ENCODE data around the gene TICAM1. TPM values are rescaled to one million over a fixed set of nuclear protein-coding genes. Genes with fewer than 3 reads are reported as not detected.
"Not testable (repeated sequence)": the region's sequence is repeated elsewhere in the genome, so short reads cannot be mapped to it uniquely, and the experiment has no call there.

The TICAM1 gene
- total RNA-seq, 1 donor from 2014 or later, result 1.6 TPM

GRCh38 chr19:4822354-4822753 lies 9.2 kb downstream of the TICAM1 start:
- H3K4me3 ChIP-seq (ENCODE audit: low read length in 3 of 3); H3K4me1 ChIP-seq (ENCODE audit: control insufficient read depth in 3 of 3, insufficient read depth in 3 of 3, low read length in 3 of 3); H3K9ac ChIP-seq (ENCODE audit: low read depth in 1 of 3, low read length in 3 of 3); H3K27me3 ChIP-seq (ENCODE audit: control insufficient read depth in 3 of 3, insufficient read depth in 3 of 3, low read length in 3 of 3); H3K27ac ChIP-seq (ENCODE audit: low read depth, low read length); H3K9me3 ChIP-seq (ENCODE audit: control insufficient read depth in 3 of 3, low read length in 3 of 3): not testable (repeated sequence)
- peaks cover 5 to 12% (median 7%) of the 10 kb centered on the region in 3 donors for H3K36me3 ChIP-seq (ENCODE audit: control insufficient read depth in 3 of 3, insufficient read depth in 3 of 3, low read length in 3 of 3)

GRCh38 chr19:4821265-4821664 lies 10.2 kb downstream of the TICAM1 start:
- no peaks in the 10 kb centered on the region for H3K27me3 ChIP-seq (ENCODE audit: control insufficient read depth in 3 of 3, insufficient read depth in 3 of 3, low read length in 3 of 3)
- no peaks in the 10 kb centered on the region for H3K9me3 ChIP-seq (ENCODE audit: control insufficient read depth in 3 of 3, low read length in 3 of 3)
- no peak overlapping the region for H3K9ac ChIP-seq (ENCODE audit: low read depth in 1 of 3, low read length in 3 of 3)
- peaks cover 7 to 14% (median 13%) of the 10 kb centered on the region in 3 donors for H3K4me1 ChIP-seq (ENCODE audit: control insufficient read depth in 3 of 3, insufficient read depth in 3 of 3, low read length in 3 of 3)
- no peak overlapping the region for H3K4me3 ChIP-seq (ENCODE audit: low read length in 3 of 3)
- H3K27ac ChIP-seq (ENCODE audit: low read depth, low read length), result no peak overlapping the region
- peaks cover 6 to 18% (median 8%) of the 10 kb centered on the region in 3 donors for H3K36me3 ChIP-seq (ENCODE audit: control insufficient read depth in 3 of 3, insufficient read depth in 3 of 3, low read length in 3 of 3)

GRCh38 chr19:4817467-4818277 lies 13.8 kb downstream of the TICAM1 start:
- Histone ChIP-seq H3K27ac (ENCODE audit: low read depth, low read length) (no peak overlapping the region), H3K4me3 (ENCODE audit: low read length in 3 of 3) (no peak overlapping the region), H3K9me3 (ENCODE audit: control insufficient read depth in 3 of 3, low read length in 3 of 3) (no peaks in the 10 kb centered on the region), H3K9ac (ENCODE audit: low read depth in 1 of 3, low read length in 3 of 3) (peak overlapping the region in 1 of 3 donors; percentile 60), H3K4me1 (ENCODE audit: control insufficient read depth in 3 of 3, insufficient read depth in 3 of 3, low read length in 3 of 3) (peaks cover 18 to 28% (median 26%) of the 10 kb centered on the region in 3 donors), H3K36me3 (ENCODE audit: control insufficient read depth in 3 of 3, insufficient read depth in 3 of 3, low read length in 3 of 3) (peaks cover 8 to 18% (median 8%) of the 10 kb centered on the region in 3 donors), H3K27me3 (ENCODE audit: control insufficient read depth in 3 of 3, insufficient read depth in 3 of 3, low read length in 3 of 3) (no peaks in the 10 kb centered on the region)

- H3K27me3 ChIP-seq (ENCODE audit: control insufficient read depth in 3 of 3, insufficient read depth in 3 of 3, low read length in 3 of 3), result no peaks in the 10 kb centered on the region
- H3K4me1 ChIP-seq (ENCODE audit: control insufficient read depth in 3 of 3, insufficient read depth in 3 of 3, low read length in 3 of 3), result peaks cover 18 to 30% (median 26%) of the 10 kb centered on the region in 3 donors
- H3K4me3 ChIP-seq (ENCODE audit: low read length in 3 of 3), result no peak overlapping the region
- peaks cover 8 to 18% (median 8%) of the 10 kb centered on the region in 3 donors for H3K36me3 ChIP-seq (ENCODE audit: control insufficient read depth in 3 of 3, insufficient read depth in 3 of 3, low read length in 3 of 3)
- no peaks in the 10 kb centered on the region for H3K9me3 ChIP-seq (ENCODE audit: control insufficient read depth in 3 of 3, low read length in 3 of 3)
- H3K27ac ChIP-seq (ENCODE audit: low read depth, low read length), result peak overlapping the region; percentile 60
- H3K9ac ChIP-seq (ENCODE audit: low read depth in 1 of 3, low read length in 3 of 3), result peak overlapping the region in 1 of 3 donors; percentile 60
Observed at GRCh38 chr19:4816950-4817278, 14.6 kb downstream of the TICAM1 start.

GRCh38 chr19:4816202-4816949 lies 15.1 kb downstream of the TICAM1 start:
- Histone ChIP-seq H3K27ac (ENCODE audit: low read depth, low read length) (peak overlapping the region; percentile 60), H3K4me3 (ENCODE audit: low read length in 3 of 3) (peak overlapping the region; percentile 45 to 70 (median 61)), H3K9ac (ENCODE audit: low read depth in 1 of 3, low read length in 3 of 3) (peak overlapping the region; percentile 51 to 69 (median 59)), H3K4me1 (ENCODE audit: control insufficient read depth in 3 of 3, insufficient read depth in 3 of 3, low read length in 3 of 3) (peaks cover 18 to 30% (median 26%) of the 10 kb centered on the region in 3 donors), H3K9me3 (ENCODE audit: control insufficient read depth in 3 of 3, low read length in 3 of 3) (no peaks in the 10 kb centered on the region), H3K36me3 (ENCODE audit: control insufficient read depth in 3 of 3, insufficient read depth in 3 of 3, low read length in 3 of 3) (peaks cover 8 to 18% (median 8%) of the 10 kb centered on the region in 3 donors), H3K27me3 (ENCODE audit: control insufficient read depth in 3 of 3, insufficient read depth in 3 of 3, low read length in 3 of 3) (no peaks in the 10 kb centered on the region)

GRCh38 chr19:4815426-4816201 lies 15.9 kb downstream of the TICAM1 start:
- peak overlapping the region; percentile 57 to 70 (median 61) for H3K4me3 ChIP-seq (ENCODE audit: low read length in 3 of 3)
- no peaks in the 10 kb centered on the region for H3K27me3 ChIP-seq (ENCODE audit: control insufficient read depth in 3 of 3, insufficient read depth in 3 of 3, low read length in 3 of 3)
- H3K4me1 ChIP-seq (ENCODE audit: control insufficient read depth in 3 of 3, insufficient read depth in 3 of 3, low read length in 3 of 3), result peaks cover 18 to 30% (median 26%) of the 10 kb centered on the region in 3 donors
- no peaks in the 10 kb centered on the region for H3K9me3 ChIP-seq (ENCODE audit: control insufficient read depth in 3 of 3, low read length in 3 of 3)
- H3K9ac ChIP-seq (ENCODE audit: low read depth in 1 of 3, low read length in 3 of 3), result peak overlapping the region; percentile 51 to 69 (median 59)
- H3K27ac ChIP-seq (ENCODE audit: low read depth, low read length), result peak overlapping the region; percentile 60
- H3K36me3 ChIP-seq (ENCODE audit: control insufficient read depth in 3 of 3, insufficient read depth in 3 of 3, low read length in 3 of 3), result peaks cover 8 to 18% (median 8%) of the 10 kb centered on the region in 3 donors

- no peaks in the 10 kb centered on the region for H3K27me3 ChIP-seq (ENCODE audit: control insufficient read depth in 3 of 3, insufficient read depth in 3 of 3, low read length in 3 of 3)
- peaks cover 8 to 18% (median 8%) of the 10 kb centered on the region in 3 donors for H3K36me3 ChIP-seq (ENCODE audit: control insufficient read depth in 3 of 3, insufficient read depth in 3 of 3, low read length in 3 of 3)
- H3K27ac ChIP-seq (ENCODE audit: low read depth, low read length), result peak overlapping the region; percentile 60
- H3K9ac ChIP-seq (ENCODE audit: low read depth in 1 of 3, low read length in 3 of 3), result no peak overlapping the region
- H3K4me1 ChIP-seq (ENCODE audit: control insufficient read depth in 3 of 3, insufficient read depth in 3 of 3, low read length in 3 of 3), result peaks cover 18 to 30% (median 26%) of the 10 kb centered on the region in 3 donors
- H3K9me3 ChIP-seq (ENCODE audit: control insufficient read depth in 3 of 3, low read length in 3 of 3), result no peaks in the 10 kb centered on the region
- H3K4me3 ChIP-seq (ENCODE audit: low read length in 3 of 3), result peak overlapping the region in 1 of 3 donors; percentile 41
Observed at GRCh38 chr19:4814625-4815425, 16.7 kb downstream of the TICAM1 start.

- no peak overlapping the region for H3K9ac ChIP-seq (ENCODE audit: low read depth in 1 of 3, low read length in 3 of 3)
- H3K27ac ChIP-seq (ENCODE audit: low read depth, low read length), result peak overlapping the region; percentile 92
- H3K4me3 ChIP-seq (ENCODE audit: low read length in 3 of 3), result no peak overlapping the region
- H3K9me3 ChIP-seq (ENCODE audit: control insufficient read depth in 3 of 3, low read length in 3 of 3), result no peaks in the 10 kb centered on the region
- H3K27me3 ChIP-seq (ENCODE audit: control insufficient read depth in 3 of 3, insufficient read depth in 3 of 3, low read length in 3 of 3), result no peaks in the 10 kb centered on the region
- peaks cover 14 to 19% (median 15%) of the 10 kb centered on the region in 3 donors for H3K4me1 ChIP-seq (ENCODE audit: control insufficient read depth in 3 of 3, insufficient read depth in 3 of 3, low read length in 3 of 3)
- H3K36me3 ChIP-seq (ENCODE audit: control insufficient read depth in 3 of 3, insufficient read depth in 3 of 3, low read length in 3 of 3), result peaks cover 0 to 2% (median 2%) of the 10 kb centered on the region in 3 donors
Observed at GRCh38 chr19:4811328-4812131, 20.0 kb downstream of the TICAM1 start.

Measured in skeletal muscle tissue (tissue), 4 donors.